ENCODE data around the gene DKK3.

- TF ChIP-seq CTCF (IDR thresholded peaks at IDR 0.05; ENCODE audit: borderline replicate concordance, extremely low read depth, low read length, poor library complexity, severe bottlenecking) (no peak), EZH2 (IDR thresholded peaks at IDR 0.05; ENCODE audit: borderline replicate concordance, low read depth, low read length, severe bottlenecking) (no peak)
Measured at GRCh38 chr11:12003336-12003735, 5.1 kb downstream of the DKK3 start.
